Memory B cell (primary cell): ENCODE data around the gene GPR157.

ENCODE experiments used
- ATAC-seq: fragments of 150-1000 bp; cut with Tn5 transposase; 2 replicates; pipeline ENCODE4 v1.10.0; 2021; ENCODE audit warnings: low read depth, mild to moderate bottlenecking, moderate library complexity
- DNase-seq, 2 donors: peaks; one replicate each; pipeline ENCODE4 v3.0.0; 2022; ENCODE audit warnings: low spot score in 2 of 2
- H3K27ac Mint-ChIP-seq: one replicate; pipeline ENCODE4 v1.8.0; 2022; ENCODE audit warnings: mild to moderate bottlenecking, moderate library complexity, mixed read lengths
- H3K27me3 Mint-ChIP-seq: one replicate; pipeline ENCODE4 v1.8.0; 2022; ENCODE audit warnings: mixed read lengths
- H3K36me3 Mint-ChIP-seq: one replicate; pipeline ENCODE4 v1.8.0; 2022; ENCODE audit warnings: mild to moderate bottlenecking, mixed read lengths
- H3K4me1 Mint-ChIP-seq: one replicate; pipeline ENCODE4 v1.8.0; 2022; ENCODE audit warnings: mixed read lengths
- H3K4me3 Mint-ChIP-seq: one replicate; pipeline ENCODE4 v1.8.0; 2022; ENCODE audit warnings: mild to moderate bottlenecking, moderate library complexity, mixed read lengths
- H3K9me3 Mint-ChIP-seq: one replicate; pipeline ENCODE4 v1.8.0; 2022; ENCODE audit warnings: mixed read lengths

GPR157 gene

DNA sequence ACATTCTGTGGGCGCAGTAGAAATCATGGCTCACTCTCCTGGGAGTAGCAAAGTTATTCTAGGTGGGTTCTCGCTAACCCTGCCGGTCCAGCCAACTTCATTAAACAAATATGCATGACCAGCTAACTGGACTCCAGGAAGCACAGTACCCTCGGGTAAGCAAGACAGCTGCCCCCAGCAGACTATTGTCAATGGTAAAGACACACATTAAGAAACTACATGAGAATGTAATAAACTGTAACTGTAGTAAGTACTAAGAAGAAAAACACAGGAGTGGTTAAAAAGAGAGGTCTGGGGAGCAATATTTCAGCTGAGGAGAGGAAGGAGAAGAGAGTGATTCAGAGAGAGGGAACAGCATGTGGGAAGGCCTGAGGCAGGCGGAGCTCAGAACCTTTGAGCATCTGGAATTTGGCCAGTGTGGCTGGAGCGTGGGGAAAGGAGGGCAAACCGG is 66.9 kb downstream of the GPR157 start:
- no peak overlapping the region for H3K27ac Mint-ChIP-seq
- H3K4me1 Mint-ChIP-seq: peaks cover 16% of the 10 kb centered on the region
- H3K4me3 Mint-ChIP-seq: no peak overlapping the region
- no peak for DNase-seq
- no peak for ATAC-seq
- peaks cover 5% of the 10 kb centered on the region for H3K36me3 Mint-ChIP-seq
- peaks cover 10% of the 10 kb centered on the region for H3K27me3 Mint-ChIP-seq
- H3K9me3 Mint-ChIP-seq: no peaks in the 10 kb centered on the region

DNA sequence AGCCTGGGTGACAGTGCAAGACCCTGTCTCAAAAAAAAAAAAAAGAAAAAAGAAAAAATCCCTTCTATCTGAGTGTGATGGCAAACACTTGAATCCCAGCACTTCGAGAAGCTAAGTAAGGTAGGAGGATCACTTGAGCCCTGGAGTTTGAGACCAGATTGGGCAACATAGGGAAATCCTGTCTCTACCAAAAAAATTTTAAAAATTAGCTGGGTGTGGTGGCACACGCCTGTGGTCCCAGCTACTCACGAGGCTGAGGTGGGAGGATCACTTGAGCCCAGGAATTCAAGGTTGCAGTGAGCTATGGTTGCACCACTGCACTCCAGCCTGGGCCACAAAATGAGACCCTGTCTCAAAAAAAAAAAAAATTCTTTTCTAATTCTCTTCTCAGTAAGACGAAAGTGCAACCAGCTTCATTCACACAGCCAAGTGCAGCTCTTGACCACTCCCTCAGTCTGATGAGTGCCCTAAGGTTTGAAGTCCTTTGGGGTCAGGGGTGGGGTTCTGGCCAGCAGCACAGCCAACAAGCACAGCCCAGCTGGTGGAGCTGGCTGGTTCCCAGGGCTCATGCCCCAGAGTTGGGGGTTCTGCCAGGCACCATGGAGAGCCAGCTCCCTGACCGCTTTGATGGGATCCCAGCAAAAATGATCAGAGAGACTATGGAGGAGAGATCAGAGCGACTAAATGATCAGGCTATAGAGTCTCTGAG is 67.5 kb downstream of the GPR157 start:
- ATAC-seq (no peak), DNase-seq (no peak)
- Mint-ChIP-seq H3K36me3 (peaks cover 5% of the 10 kb centered on the region), H3K4me1 (peaks cover 16% of the 10 kb centered on the region), H3K27me3 (peaks cover 10% of the 10 kb centered on the region), H3K27ac (no peak overlapping the region), H3K4me3 (no peak overlapping the region), H3K9me3 (no peaks in the 10 kb centered on the region)

GRCh38 chr1:9059891-9060744 is 68.8 kb downstream of the GPR157 start:
- no peak for ATAC-seq
- Mint-ChIP-seq H3K4me3 (no peak overlapping the region), H3K27ac (no peak overlapping the region), H3K9me3 (no peaks in the 10 kb centered on the region), H3K4me1 (peaks cover 14% of the 10 kb centered on the region), H3K27me3 (peaks cover 9% of the 10 kb centered on the region), H3K36me3 (peaks cover 4% of the 10 kb centered on the region)
- DNase-seq: no peak

DNA sequence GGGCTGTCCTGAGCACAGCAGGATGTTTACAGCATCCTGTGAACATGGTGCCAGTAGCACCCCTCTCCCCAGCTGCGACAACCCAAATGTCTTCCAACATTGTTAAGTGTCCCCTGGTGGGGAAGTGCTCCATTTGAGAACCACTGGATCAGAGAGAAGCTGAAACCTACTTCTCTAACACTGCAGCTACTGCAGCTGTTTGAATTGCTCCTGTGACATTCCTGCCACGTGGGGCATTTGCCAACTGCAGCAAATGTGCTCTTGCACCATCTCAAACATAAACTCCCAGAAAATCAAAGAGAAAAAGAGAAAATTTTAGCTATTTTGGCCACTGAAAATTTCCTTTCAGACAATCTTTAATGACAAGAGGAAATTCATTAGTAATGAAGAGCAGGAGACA is 70.4 kb downstream of the GPR157 start:
- Mint-ChIP-seq H3K4me1 (peaks cover 13% of the 10 kb centered on the region), H3K9me3 (no peaks in the 10 kb centered on the region), H3K36me3 (peaks cover 3% of the 10 kb centered on the region), H3K27me3 (peaks cover 7% of the 10 kb centered on the region), H3K4me3 (no peak overlapping the region), H3K27ac (no peak overlapping the region)
- DNase-seq (no peak), ATAC-seq (no peak)

DNA sequence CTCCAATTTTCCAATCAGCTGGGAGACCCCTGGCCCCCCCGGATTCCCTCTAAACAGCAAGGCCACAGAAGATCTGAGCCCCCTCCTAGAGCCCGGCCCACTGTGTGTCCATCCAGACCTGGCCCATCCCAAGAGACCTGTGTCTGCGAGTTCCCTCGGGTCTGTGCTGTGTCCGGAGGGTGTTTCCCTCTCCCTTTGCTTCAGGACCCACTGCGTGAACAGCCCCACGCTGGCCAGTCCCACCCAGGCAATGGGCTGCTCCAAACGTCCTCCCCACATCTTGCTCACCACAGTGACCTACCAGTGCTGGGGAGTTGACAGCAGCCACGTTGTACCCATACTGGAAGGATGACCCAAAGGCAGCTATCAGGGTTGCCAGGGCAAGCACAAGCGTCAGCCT is 71.1 kb downstream of the GPR157 start:
- Mint-ChIP-seq H3K9me3 (no peaks in the 10 kb centered on the region), H3K27ac (no peak overlapping the region), H3K36me3 (peaks cover 3% of the 10 kb centered on the region), H3K27me3 (peaks cover 7% of the 10 kb centered on the region), H3K4me3 (no peak overlapping the region), H3K4me1 (peaks cover 13% of the 10 kb centered on the region)
- DNase-seq: no peak
- ATAC-seq: no peak

DNA sequence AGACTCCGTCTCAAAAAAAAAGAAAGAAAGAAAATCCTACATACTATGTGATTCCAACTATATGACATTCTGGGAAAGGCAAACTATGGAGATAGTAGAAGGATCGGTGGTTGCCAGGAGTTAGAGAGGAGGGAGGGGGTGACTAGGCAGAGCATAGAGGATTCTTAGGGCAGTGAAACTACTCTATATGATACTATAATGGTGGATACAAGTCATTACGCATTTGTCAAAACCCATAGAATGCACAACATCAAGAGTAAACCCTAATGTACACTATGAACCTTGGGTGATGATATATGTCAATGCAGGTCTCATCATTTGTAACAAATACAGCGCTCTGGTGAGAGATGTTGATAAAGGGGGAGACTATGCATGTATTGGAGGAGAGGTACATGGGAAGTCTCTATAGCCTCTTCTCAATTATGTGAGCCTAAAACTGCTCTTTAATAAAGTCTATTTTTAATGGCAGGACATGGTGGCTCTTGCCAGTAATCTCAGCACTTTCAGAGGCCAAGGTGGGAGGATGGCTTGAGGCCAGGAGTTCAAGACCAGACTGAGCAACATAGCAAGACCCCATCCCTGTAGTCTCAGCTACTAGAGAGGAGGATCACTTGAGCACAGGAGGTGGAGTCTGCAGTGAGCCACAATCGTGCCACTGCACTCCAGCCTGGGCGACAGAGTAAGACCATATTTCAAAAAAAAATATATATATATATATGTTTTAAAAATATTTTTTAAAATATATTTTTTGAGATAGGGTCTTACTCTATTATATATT is 76.4 kb downstream of the GPR157 start:
- no peak for DNase-seq
- H3K4me1 Mint-ChIP-seq: no peaks in the 10 kb centered on the region
- H3K27me3 Mint-ChIP-seq: no peaks in the 10 kb centered on the region
- H3K27ac Mint-ChIP-seq: no peak overlapping the region
- no peak overlapping the region for H3K4me3 Mint-ChIP-seq
- no peaks in the 10 kb centered on the region for H3K9me3 Mint-ChIP-seq
- H3K36me3 Mint-ChIP-seq: no peaks in the 10 kb centered on the region
- no peak for ATAC-seq

DNA sequence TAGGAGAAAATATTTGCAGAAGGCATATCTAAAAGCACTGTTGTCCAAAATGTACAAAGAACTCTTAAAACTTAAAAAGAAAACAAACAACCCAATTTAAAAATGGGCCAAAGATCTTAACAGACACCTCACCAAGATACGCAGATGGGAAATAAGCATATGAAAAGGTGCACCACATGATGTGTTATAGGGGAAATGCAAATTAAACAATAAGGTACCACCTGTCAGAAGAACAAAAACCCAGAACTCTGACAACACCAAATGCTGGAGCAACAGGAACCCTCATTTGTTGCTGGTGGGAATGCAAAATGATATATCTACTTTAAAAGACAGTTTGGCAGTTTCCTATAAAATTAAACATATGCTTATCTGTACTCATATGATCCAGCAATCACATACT is 77.5 kb downstream of the GPR157 start:
- no peak for ATAC-seq
- Mint-ChIP-seq H3K4me1 (no peaks in the 10 kb centered on the region), H3K27ac (no peak overlapping the region)

DNA sequence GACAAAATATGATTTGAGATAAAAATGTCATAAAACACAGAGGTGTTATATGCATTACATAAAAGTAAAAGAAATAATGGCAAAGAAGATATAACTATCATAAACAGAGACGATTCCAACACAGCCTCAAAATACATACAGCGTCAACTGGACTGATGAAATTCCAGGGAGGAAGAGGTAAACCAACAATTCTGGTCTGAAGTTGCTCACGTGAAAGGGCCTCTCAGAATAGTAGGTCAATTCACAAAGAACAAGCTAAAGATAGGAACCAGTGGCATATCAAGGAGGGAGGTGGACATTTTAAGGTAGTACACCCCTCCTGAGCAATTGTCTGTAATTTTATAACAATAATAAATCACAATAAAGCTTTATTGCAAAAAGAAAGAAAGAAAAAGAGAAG is 78.1 kb downstream of the GPR157 start:
- Mint-ChIP-seq H3K27ac (no peak overlapping the region), H3K9me3 (no peaks in the 10 kb centered on the region), H3K4me3 (no peak overlapping the region), H3K27me3 (no peaks in the 10 kb centered on the region), H3K36me3 (no peaks in the 10 kb centered on the region), H3K4me1 (no peaks in the 10 kb centered on the region)
- no peak for ATAC-seq
- no peak for DNase-seq

More for the DNA sequence above, 77.5 kb downstream of the GPR157 start:
- no peaks in the 10 kb centered on the region for H3K27me3 Mint-ChIP-seq
- no peaks in the 10 kb centered on the region for H3K9me3 Mint-ChIP-seq
- H3K4me3 Mint-ChIP-seq: no peak overlapping the region
- no peaks in the 10 kb centered on the region for H3K36me3 Mint-ChIP-seq
- DNase-seq: no peak
